Measurements from ENCODE around the gene WAC. TPM values are rescaled to one million over a fixed set of nuclear protein-coding genes. Genes with fewer than 3 reads are reported as not detected.

Gene WAC
- total RNA-seq, 2 donors from 2014 or later, result 75.4 to 94.1 TPM

DNA sequence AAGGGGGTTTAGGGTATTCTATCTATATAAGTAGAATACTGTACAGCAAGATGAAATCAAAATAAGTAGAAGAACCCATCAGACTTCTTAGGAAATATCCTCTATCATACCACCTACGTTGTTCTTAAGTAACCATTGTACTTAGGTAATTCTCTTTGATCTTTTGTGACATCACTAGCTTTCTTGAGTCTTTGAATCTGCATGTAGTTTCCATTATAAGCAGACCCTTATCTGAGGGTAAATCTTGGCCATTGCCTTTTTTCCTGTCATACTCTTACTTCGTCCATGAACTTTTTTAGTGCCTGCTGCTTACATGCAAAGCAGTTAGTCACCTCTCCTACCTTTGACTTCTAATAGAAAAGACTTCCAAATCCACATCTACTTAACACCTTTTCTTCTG lies 49.0 kb downstream of the WAC start:
- no peaks in the 10 kb centered on the region for H3K27me3 ChIP-seq
- peaks cover 16% of the 10 kb centered on the region for H3K36me3 ChIP-seq
- peaks cover 0 to 49% of the 10 kb centered on the region in 2 donors for H3K4me1 ChIP-seq
- H3K4me3 ChIP-seq, result no peak overlapping the region
- no peak overlapping the region for H3K27ac ChIP-seq
- TF ChIP-seq, protein P1, sequence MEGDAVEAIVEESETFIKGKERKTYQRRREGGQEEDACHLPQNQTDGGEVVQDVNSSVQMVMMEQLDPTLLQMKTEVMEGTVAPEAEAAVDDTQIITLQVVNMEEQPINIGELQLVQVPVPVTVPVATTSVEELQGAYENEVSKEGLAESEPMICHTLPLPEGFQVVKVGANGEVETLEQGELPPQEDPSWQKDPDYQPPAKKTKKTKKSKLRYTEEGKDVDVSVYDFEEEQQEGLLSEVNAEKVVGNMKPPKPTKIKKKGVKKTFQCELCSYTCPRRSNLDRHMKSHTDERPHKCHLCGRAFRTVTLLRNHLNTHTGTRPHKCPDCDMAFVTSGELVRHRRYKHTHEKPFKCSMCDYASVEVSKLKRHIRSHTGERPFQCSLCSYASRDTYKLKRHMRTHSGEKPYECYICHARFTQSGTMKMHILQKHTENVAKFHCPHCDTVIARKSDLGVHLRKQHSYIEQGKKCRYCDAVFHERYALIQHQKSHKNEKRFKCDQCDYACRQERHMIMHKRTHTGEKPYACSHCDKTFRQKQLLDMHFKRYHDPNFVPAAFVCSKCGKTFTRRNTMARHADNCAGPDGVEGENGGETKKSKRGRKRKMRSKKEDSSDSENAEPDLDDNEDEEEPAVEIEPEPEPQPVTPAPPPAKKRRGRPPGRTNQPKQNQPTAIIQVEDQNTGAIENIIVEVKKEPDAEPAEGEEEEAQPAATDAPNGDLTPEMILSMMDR (IDR thresholded peaks at IDR 0.05), result no peak
- no peaks in the 10 kb centered on the region for H3K9me3 ChIP-seq
- DNase-seq (ENCODE audit: low spot score), result no peak

- H3K36me3 ChIP-seq, result peaks cover 16% of the 10 kb centered on the region
- no peak overlapping the region for H3K27ac ChIP-seq
- no peaks in the 10 kb centered on the region for H3K27me3 ChIP-seq
- no peak overlapping the region for H3K4me3 ChIP-seq
- H3K4me1 ChIP-seq, result peaks cover 0 to 49% of the 10 kb centered on the region in 2 donors
- DNase-seq (ENCODE audit: low spot score), result no peak
- TF ChIP-seq, protein P1 (IDR thresholded peaks at IDR 0.05), result no peak
- no peaks in the 10 kb centered on the region for H3K9me3 ChIP-seq
These were observed 52.2 kb downstream of the WAC start for GRCh38 chr10:28585076-28585475.

- H3K4me1 ChIP-seq, result peaks cover 0 to 40% of the 10 kb centered on the region in 2 donors
- H3K36me3 ChIP-seq, result peaks cover 24% of the 10 kb centered on the region
- TF ChIP-seq, protein P1 (IDR thresholded peaks at IDR 0.05), result no peak
- H3K4me3 ChIP-seq, result no peak overlapping the region
- no peaks in the 10 kb centered on the region for H3K27me3 ChIP-seq
- no peaks in the 10 kb centered on the region for H3K9me3 ChIP-seq
- H3K27ac ChIP-seq, result no peak overlapping the region
- DNase-seq (ENCODE audit: low spot score), result no peak
These were observed 53.3 kb downstream of the WAC start for GRCh38 chr10:28586176-28586575.

DNA sequence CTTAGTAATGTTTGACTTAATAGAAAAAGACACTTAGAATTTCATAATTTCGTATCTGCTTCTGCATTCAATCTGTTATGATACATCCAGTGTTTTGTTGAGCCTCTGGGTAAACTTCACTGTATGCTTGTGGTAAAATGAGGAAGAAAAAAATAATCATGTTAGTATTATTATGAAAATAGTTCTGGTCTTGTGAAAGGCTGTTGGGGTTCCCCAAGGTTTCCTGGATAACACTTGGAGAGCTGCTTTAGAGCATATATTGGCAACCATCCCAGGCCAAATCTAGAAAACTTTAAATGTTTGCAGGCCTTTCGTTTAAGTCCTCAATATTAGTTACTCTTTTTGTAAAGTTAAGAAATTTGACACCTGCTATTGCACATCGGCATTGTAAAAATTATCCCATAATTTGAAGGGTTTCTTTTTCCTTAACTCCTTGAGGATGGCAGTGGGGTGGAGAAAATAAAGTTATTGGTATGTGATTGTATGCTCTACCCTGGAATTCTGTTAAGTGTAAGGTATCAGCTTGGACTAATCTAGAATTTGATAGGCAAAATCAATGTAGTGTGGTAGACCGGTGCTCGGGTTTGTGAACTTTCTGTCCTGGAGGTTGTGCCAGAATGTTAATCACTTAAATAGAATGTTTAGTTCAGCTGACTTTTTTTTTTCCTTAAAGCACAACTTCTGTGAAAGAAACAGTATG lies 54.5 kb downstream of the WAC start:
- H3K36me3 ChIP-seq, result peaks cover 37% of the 10 kb centered on the region

DNA sequence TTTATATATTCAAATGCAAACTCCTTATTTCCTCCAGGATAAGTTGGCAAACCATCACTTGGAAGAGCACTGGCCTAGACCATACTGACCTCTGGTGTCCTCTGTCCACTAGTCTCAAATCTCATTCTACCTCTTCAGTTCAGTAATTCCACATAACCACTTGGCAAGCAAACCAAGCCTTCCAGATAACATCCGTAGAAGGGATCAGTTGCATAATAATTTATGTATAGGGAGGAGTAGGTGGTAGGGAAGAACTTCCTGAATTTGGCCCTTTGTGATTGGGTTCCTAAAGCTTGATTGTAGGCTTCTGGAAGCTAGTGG lies 55.0 kb downstream of the WAC start:
- H3K36me3 ChIP-seq, result peaks cover 38% of the 10 kb centered on the region
- TF ChIP-seq, protein P1 (IDR thresholded peaks at IDR 0.05), result peak in 1 of 2 donors; percentile 52
- H3K4me1 ChIP-seq, result peaks cover 0 to 40% of the 10 kb centered on the region in 2 donors
- DNase-seq (ENCODE audit: low spot score), result no peak
- H3K27ac ChIP-seq, result peak overlapping the region; percentile 11 to 12
- no peaks in the 10 kb centered on the region for H3K9me3 ChIP-seq
- no peaks in the 10 kb centered on the region for H3K27me3 ChIP-seq
- H3K4me3 ChIP-seq, result no peak overlapping the region

More for the DNA sequence above, 54.5 kb downstream of the WAC start:
- H3K4me3 ChIP-seq, result no peak overlapping the region
- no peaks in the 10 kb centered on the region for H3K9me3 ChIP-seq
- DNase-seq (ENCODE audit: low spot score), result no peak
- H3K27ac ChIP-seq, result peak overlapping the region in 1 of 2 donors; percentile 11
- TF ChIP-seq, protein P1 (IDR thresholded peaks at IDR 0.05), result no peak
- H3K4me1 ChIP-seq, result peaks cover 0 to 36% of the 10 kb centered on the region in 2 donors
- no peaks in the 10 kb centered on the region for H3K27me3 ChIP-seq

DNA sequence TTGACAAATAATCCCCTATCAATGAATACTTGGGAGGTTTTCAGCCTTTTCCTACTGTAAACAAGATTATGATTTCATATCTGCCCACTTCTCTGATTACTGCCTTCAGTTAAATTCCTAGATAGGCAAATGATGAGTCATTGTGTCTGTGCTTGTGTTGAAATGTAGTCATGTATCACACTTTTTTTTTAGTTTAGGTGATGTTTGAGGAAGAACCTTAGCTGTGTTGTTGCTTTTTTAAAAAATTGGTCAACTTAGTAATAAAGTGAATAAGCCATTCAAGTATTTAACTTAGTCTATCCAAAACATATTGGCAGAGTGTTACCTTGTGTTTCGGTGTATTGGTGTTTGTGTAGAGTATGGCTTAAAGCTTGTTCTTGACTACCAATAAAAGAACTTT lies 60.0 kb downstream of the WAC start:
- no peak for DNase-seq (ENCODE audit: low spot score)
- Histone ChIP-seq H3K9me3 (no peaks in the 10 kb centered on the region), H3K36me3 (peaks cover 22% of the 10 kb centered on the region), H3K27me3 (no peaks in the 10 kb centered on the region), H3K4me1 (peaks cover 0 to 43% of the 10 kb centered on the region in 2 donors), H3K4me3 (no peak overlapping the region), H3K27ac (no peak overlapping the region)
- TF ChIP-seq, protein P1 (IDR thresholded peaks at IDR 0.05), result no peak

Measured in right atrium auricular region (tissue), 2 donors.